ENCODE results near the gene BTN2A1.
"Not testable (repeated sequence)": the region's sequence is repeated elsewhere in the genome, so short reads cannot be mapped to it uniquely, and the experiment has no call there.

BTN2A1 gene

GRCh38 chr6:26457806-26458688 lies at the start of gene BTN2A1:
Gene BTN2A1 (plus strand): TSS chr6:26457955. CDS start chr6:26458637, 682 bp downstream.
- peak; percentile 73 for DNase-seq

GRCh38 chr6:26408828-26409730 lies 48.7 kb upstream of the BTN2A1 start:
- DNase-seq: no peak

GRCh38 chr6:26411751-26412150 lies 46.0 kb upstream of the BTN2A1 start:
- DNase-seq: no peak

- DNase-seq: no peak
Observed at GRCh38 chr6:26412228-26412627, 45.5 kb upstream of the BTN2A1 start.

GRCh38 chr6:26412954-26413353 lies 44.8 kb upstream of the BTN2A1 start:
- DNase-seq: no peak

GRCh38 chr6:26414281-26414680 lies 43.5 kb upstream of the BTN2A1 start:
- DNase-seq: no peak

- no peak for DNase-seq
Observed at GRCh38 chr6:26415036-26415614, 42.6 kb upstream of the BTN2A1 start.

GRCh38 chr6:26415791-26416190 lies 42.0 kb upstream of the BTN2A1 start:
- DNase-seq: no peak

- DNase-seq: no peak
Observed at GRCh38 chr6:26416288-26416687, 41.5 kb upstream of the BTN2A1 start.

- not testable (repeated sequence) for DNase-seq
Observed at GRCh38 chr6:26418077-26418476, 39.7 kb upstream of the BTN2A1 start.

- DNase-seq: not testable (repeated sequence)
Observed at GRCh38 chr6:26418795-26419194, 39.0 kb upstream of the BTN2A1 start.

GRCh38 chr6:26420688-26421171 lies 37.0 kb upstream of the BTN2A1 start:
- peak; percentile 48 for DNase-seq

- DNase-seq: peak; percentile 49
Observed at GRCh38 chr6:26421259-26422144, 36.3 kb upstream of the BTN2A1 start.

GRCh38 chr6:26422329-26422728 lies 35.4 kb upstream of the BTN2A1 start:
- no peak for DNase-seq

GRCh38 chr6:26426691-26427450 lies 30.9 kb upstream of the BTN2A1 start:
- no peak for DNase-seq

GRCh38 chr6:26427451-26427809 lies 30.3 kb upstream of the BTN2A1 start:
- no peak for DNase-seq

GRCh38 chr6:26428206-26428605 lies 29.5 kb upstream of the BTN2A1 start:
- DNase-seq: no peak

- no peak for DNase-seq
Observed at GRCh38 chr6:26430787-26431186, 27.0 kb upstream of the BTN2A1 start.

- DNase-seq: no peak
Observed at GRCh38 chr6:26431258-26432172, 26.2 kb upstream of the BTN2A1 start.

- no peak for DNase-seq
Observed at GRCh38 chr6:26432627-26433201, 25.0 kb upstream of the BTN2A1 start.

All from CD4-positive, alpha-beta T cell treated with Interleukin-6 for 4 hours (primary cell).